ENCODE results near the gene ATP8A2. TPM values are rescaled to one million over a fixed set of nuclear protein-coding genes. Genes with fewer than 3 reads are reported as not detected.

The ATP8A2 gene
- total RNA-seq, 1 donor from 2014 or later = 1.3 TPM

- H3K36me3 ChIP-seq (ENCODE audit: insufficient read depth, low read length) = no peaks in the 10 kb centered on the region
- H3K27me3 ChIP-seq (ENCODE audit: insufficient read depth, low read length) = no peaks in the 10 kb centered on the region
- Mint-ChIP-seq H3K4me3 (ENCODE audit: unreplicated experiment) (no peak overlapping the region), H3K4me1 (ENCODE audit: low read depth, unreplicated experiment) (peaks cover 10% of the 10 kb centered on the region), H3K9me3 (ENCODE audit: unreplicated experiment) (peaks cover 2% of the 10 kb centered on the region), H3K27me3 (ENCODE audit: low read depth, unreplicated experiment) (peaks cover 14% of the 10 kb centered on the region), H3K27ac (ENCODE audit: unreplicated experiment) (no peak overlapping the region), H3K36me3 (ENCODE audit: low read depth, unreplicated experiment) (peaks cover 2% of the 10 kb centered on the region)
- TF ChIP-seq CTCF (IDR thresholded peaks at IDR 0.05; ENCODE audit: insufficient read depth, low read depth, low read length) (no peak), EZH2 (IDR thresholded peaks at IDR 0.05; ENCODE audit: insufficient read depth, low read length) (no peak)
- DNase-seq (ENCODE audit: low read depth) (no peak), FAIRE-seq (no peak)
- H3K27ac ChIP-seq (ENCODE audit: low read depth, low read length) = no peak overlapping the region
- H3K9ac ChIP-seq (ENCODE audit: low read length) = no peak overlapping the region
- H3K4me3 ChIP-seq (ENCODE audit: insufficient read depth, low read depth, low read length) = no peak overlapping the region
- H2AFZ ChIP-seq (ENCODE audit: low read depth, low read length) = no peak overlapping the region
- H3K4me1 ChIP-seq (ENCODE audit: insufficient read depth, low read length) = peaks cover 5% of the 10 kb centered on the region
- H3K9me3 ChIP-seq (ENCODE audit: insufficient read depth, low read depth, low read length) = no peaks in the 10 kb centered on the region
- H3K79me2 ChIP-seq (ENCODE audit: insufficient read depth, low read length) = no peaks in the 10 kb centered on the region
- no peaks in the 10 kb centered on the region for H4K20me1 ChIP-seq (ENCODE audit: insufficient read depth, low read length)
- no peak overlapping the region for H3K4me2 ChIP-seq (ENCODE audit: low read length)
These were observed 601.8 kb downstream of the ATP8A2 start for GRCh38 chr13:25973576-25973975.

- peaks cover 2% of the 10 kb centered on the region for H3K36me3 Mint-ChIP-seq (ENCODE audit: low read depth, unreplicated experiment)
- no peaks in the 10 kb centered on the region for H4K20me1 ChIP-seq (ENCODE audit: insufficient read depth, low read length)
- H3K9ac ChIP-seq (ENCODE audit: low read length) = no peak overlapping the region
- no peak for FAIRE-seq
- peak overlapping the region; percentile 62 for H2AFZ ChIP-seq (ENCODE audit: low read depth, low read length)
- H3K79me2 ChIP-seq (ENCODE audit: insufficient read depth, low read length) = no peaks in the 10 kb centered on the region
- H3K4me1 ChIP-seq (ENCODE audit: insufficient read depth, low read length) = peaks cover 5% of the 10 kb centered on the region
- no peak for DNase-seq (ENCODE audit: low read depth)
- no peak overlapping the region for H3K27ac Mint-ChIP-seq (ENCODE audit: unreplicated experiment)
- no peaks in the 10 kb centered on the region for H3K9me3 ChIP-seq (ENCODE audit: insufficient read depth, low read depth, low read length)
- no peak overlapping the region for H3K27ac ChIP-seq (ENCODE audit: low read depth, low read length)
- no peaks in the 10 kb centered on the region for H3K27me3 ChIP-seq (ENCODE audit: insufficient read depth, low read length)
- no peak overlapping the region for H3K4me3 ChIP-seq (ENCODE audit: insufficient read depth, low read depth, low read length)
- H3K9me3 Mint-ChIP-seq (ENCODE audit: unreplicated experiment) = peaks cover 2% of the 10 kb centered on the region
- peaks cover 8% of the 10 kb centered on the region for H3K27me3 Mint-ChIP-seq (ENCODE audit: low read depth, unreplicated experiment)
- TF ChIP-seq CTCF (IDR thresholded peaks at IDR 0.05; ENCODE audit: insufficient read depth, low read depth, low read length) = no peak
- no peak for TF ChIP-seq EZH2 (IDR thresholded peaks at IDR 0.05; ENCODE audit: insufficient read depth, low read length)
- H3K4me1 Mint-ChIP-seq (ENCODE audit: low read depth, unreplicated experiment) = peaks cover 5% of the 10 kb centered on the region
- H3K4me3 Mint-ChIP-seq (ENCODE audit: unreplicated experiment) = no peak overlapping the region
- H3K36me3 ChIP-seq (ENCODE audit: insufficient read depth, low read length) = no peaks in the 10 kb centered on the region
- H3K4me2 ChIP-seq (ENCODE audit: low read length) = peak overlapping the region; percentile 63
These were observed 605.4 kb downstream of the ATP8A2 start for GRCh38 chr13:25977216-25977615.

- FAIRE-seq = no peak
- H3K4me1 Mint-ChIP-seq (ENCODE audit: low read depth, unreplicated experiment) = peaks cover 5% of the 10 kb centered on the region
- no peak overlapping the region for H3K27ac Mint-ChIP-seq (ENCODE audit: unreplicated experiment)
- Histone ChIP-seq H3K4me2 (ENCODE audit: low read length) (no peak overlapping the region), H3K4me1 (ENCODE audit: insufficient read depth, low read length) (peaks cover 5% of the 10 kb centered on the region), H3K9ac (ENCODE audit: low read length) (no peak overlapping the region), H3K79me2 (ENCODE audit: insufficient read depth, low read length) (no peaks in the 10 kb centered on the region), H3K27me3 (ENCODE audit: insufficient read depth, low read length) (no peaks in the 10 kb centered on the region), H3K9me3 (ENCODE audit: insufficient read depth, low read depth, low read length) (no peaks in the 10 kb centered on the region), H3K27ac (ENCODE audit: low read depth, low read length) (no peak overlapping the region), H3K36me3 (ENCODE audit: insufficient read depth, low read length) (no peaks in the 10 kb centered on the region), H4K20me1 (ENCODE audit: insufficient read depth, low read length) (no peaks in the 10 kb centered on the region), H2AFZ (ENCODE audit: low read depth, low read length) (no peak overlapping the region), H3K4me3 (ENCODE audit: insufficient read depth, low read depth, low read length) (no peak overlapping the region)
- H3K4me3 Mint-ChIP-seq (ENCODE audit: unreplicated experiment) = no peak overlapping the region
- no peak for TF ChIP-seq CTCF (IDR thresholded peaks at IDR 0.05; ENCODE audit: insufficient read depth, low read depth, low read length)
- TF ChIP-seq EZH2 (IDR thresholded peaks at IDR 0.05; ENCODE audit: insufficient read depth, low read length) = no peak
- H3K9me3 Mint-ChIP-seq (ENCODE audit: unreplicated experiment) = peaks cover 2% of the 10 kb centered on the region
- H3K36me3 Mint-ChIP-seq (ENCODE audit: low read depth, unreplicated experiment) = peaks cover 2% of the 10 kb centered on the region
- no peak for DNase-seq (ENCODE audit: low read depth)
- peaks cover 8% of the 10 kb centered on the region for H3K27me3 Mint-ChIP-seq (ENCODE audit: low read depth, unreplicated experiment)
These were observed 605.9 kb downstream of the ATP8A2 start for GRCh38 chr13:25977671-25978070.

All from astrocyte (in vitro differentiated cells and primary cell).